ENCODE data around the gene PLBD2. TPM values are rescaled to one million over a fixed set of nuclear protein-coding genes. Genes with fewer than 3 reads are reported as not detected.

The PLBD2 gene
- total and polyA plus RNA-seq, 8 donors, result 2.7 to 32.4 (median 8.2) TPM

GRCh38 chr12:113370923-113371682 is 12.7 kb downstream of the PLBD2 start:
- H3K4me1 ChIP-seq, result peaks cover 0 to 10% (median 0%) of the 10 kb centered on the region in 4 donors
- H3K27ac ChIP-seq, result no peak overlapping the region
- H3K36me3 ChIP-seq, result peaks cover 14 to 76% (median 72%) of the 10 kb centered on the region in 4 donors
- intact Hi-C loops (cut with DNase I; ENCODE audit: low total_unique reads), result no loop called here
- H3K4me3 ChIP-seq, result no peak overlapping the region
- 77 to 86% (median 83%) methylated on average over 6 to 7 of the region's 7 CpGs for WGBS, 5 donors
- TF ChIP-seq POLR2AphosphoS5 (IDR thresholded peaks at IDR 0.05) (no peak), EP300 (IDR thresholded peaks at IDR 0.05) (no peak), POLR2A (IDR thresholded peaks at IDR 0.05) (no peak), CTCF (IDR thresholded peaks at IDR 0.05) (no peak)
- no peaks in the 10 kb centered on the region for H3K9me3 ChIP-seq
- no peak for DNase-seq
- H3K27me3 ChIP-seq, result no peaks in the 10 kb centered on the region

GRCh38 chr12:113371808-113372207 is 13.4 kb downstream of the PLBD2 start:
- peaks cover 14 to 79% (median 78%) of the 10 kb centered on the region in 4 donors for H3K36me3 ChIP-seq
- 96 to 100% (median 97%) methylated on average over 6 of the region's 6 CpGs for WGBS, 5 donors

GRCh38 chr12:113372371-113372770 is 14.0 kb downstream of the PLBD2 start:
- intact Hi-C loops (cut with DNase I; ENCODE audit: low total_unique reads), result no loop called here
- H3K4me1 ChIP-seq, result no peaks in the 10 kb centered on the region
- no peak overlapping the region for H3K4me3 ChIP-seq
- H3K27ac ChIP-seq, result no peak overlapping the region
- no peaks in the 10 kb centered on the region for H3K27me3 ChIP-seq
- no peak for DNase-seq
- no peaks in the 10 kb centered on the region for H3K9me3 ChIP-seq
- TF ChIP-seq POLR2A (IDR thresholded peaks at IDR 0.05), result no peak
- TF ChIP-seq CTCF (IDR thresholded peaks at IDR 0.05), result no peak
- TF ChIP-seq POLR2AphosphoS5 (IDR thresholded peaks at IDR 0.05), result no peak
- TF ChIP-seq EP300 (IDR thresholded peaks at IDR 0.05), result no peak
- H3K36me3 ChIP-seq, result peaks cover 14 to 85% (median 84%) of the 10 kb centered on the region in 4 donors
- WGBS, 5 donors, result 94 to 98% (median 96%) methylated on average over 7 to 9 of the region's 9 CpGs

More at GRCh38 chr12:113371808-113372207, 13.4 kb downstream of the PLBD2 start:
- H3K4me3 ChIP-seq, result no peak overlapping the region
- no peaks in the 10 kb centered on the region for H3K27me3 ChIP-seq
- no peaks in the 10 kb centered on the region for H3K9me3 ChIP-seq
- peaks cover 0 to 3% (median 0%) of the 10 kb centered on the region in 4 donors for H3K4me1 ChIP-seq
- DNase-seq, result no peak
- intact Hi-C loops (cut with DNase I; ENCODE audit: low total_unique reads), result no loop called here
- TF ChIP-seq EP300 (IDR thresholded peaks at IDR 0.05), result no peak
- no peak for TF ChIP-seq CTCF (IDR thresholded peaks at IDR 0.05)
- TF ChIP-seq POLR2AphosphoS5 (IDR thresholded peaks at IDR 0.05), result no peak
- no peak for TF ChIP-seq POLR2A (IDR thresholded peaks at IDR 0.05)
- H3K27ac ChIP-seq, result no peak overlapping the region

GRCh38 chr12:113373440-113373839 is 15.1 kb downstream of the PLBD2 start:
- Histone ChIP-seq H3K4me1 (no peaks in the 10 kb centered on the region), H3K9me3 (no peaks in the 10 kb centered on the region), H3K27me3 (no peaks in the 10 kb centered on the region), H3K36me3 (peaks cover 14 to 89% (median 86%) of the 10 kb centered on the region in 4 donors), H3K4me3 (no peak overlapping the region), H3K27ac (no peak overlapping the region)
- intact Hi-C loops (cut with DNase I; ENCODE audit: low total_unique reads), result no loop called here
- WGBS, 5 donors, result 93 to 98% (median 95%) methylated on average over 3 of the region's 3 CpGs
- no peak for DNase-seq
- TF ChIP-seq POLR2A (IDR thresholded peaks at IDR 0.05), result no peak
- no peak for TF ChIP-seq CTCF (IDR thresholded peaks at IDR 0.05)
- TF ChIP-seq EP300 (IDR thresholded peaks at IDR 0.05), result no peak
- TF ChIP-seq POLR2AphosphoS5 (IDR thresholded peaks at IDR 0.05), result no peak
